A673 (cell line): Measurements from ENCODE around the gene BTLA. TPM values are rescaled to one million over a fixed set of nuclear protein-coding genes. Genes with fewer than 3 reads are reported as not detected.

Source experiments
- BruUV-seq: library from RNA; stranded (reverse); fragments of 400-500 nt; replicated peaks from 2 replicates; lab custom pipeline; 2021; lab: Mats Ljungman, UMichigan
- CTCF ChIA-PET: fragments of 300-600 bp; sonication (Branson Sonifier 250); formaldehyde crosslinking; loops from one replicate; lab custom pipeline; 2022; ENCODE audit warnings: antibody characterized with exemption; lab: Charles Lee
- POLR2A ChIA-PET: fragments of 300-600 bp; sonication (Branson Sonifier 250); formaldehyde crosslinking; loops from one replicate; lab custom pipeline; 2022; ENCODE audit warnings: antibody characterized with exemption; ENCODE audit not compliant: low non-redundant PET; lab: Charles Lee
- DNase-seq: peaks from one replicate; pipeline ENCODE4 v3.0.0-alpha.2; 2015; ENCODE audit warnings: low spot score
- H3K27ac ChIP-seq: fragments of 200-600 bp; sonication (generic); 2 replicates; pipeline ENCODE4 v1.5.1; 2016; ENCODE audit warnings: mixed run types, low read depth, mild to moderate bottlenecking, mixed read lengths, antibody characterized with exemption, low read length; ENCODE audit not compliant: poor library complexity, severe bottlenecking
- H3K27me3 ChIP-seq: fragments of 200-600 bp; sonication (generic); replicated peaks from 2 replicates; pipeline ENCODE4 v1.6.1; 2017; ENCODE audit warnings: mixed run types, low read depth, mild to moderate bottlenecking, mixed read lengths, antibody characterized with exemption, low read length; ENCODE audit not compliant: insufficient read depth, poor library complexity
- H3K36me3 ChIP-seq: fragments of 200-600 bp; sonication (generic); 2 replicates; pipeline ENCODE4 v1.6.1; 2016; ENCODE audit warnings: mixed run types, mild to moderate bottlenecking, mixed read lengths, antibody characterized with exemption, low read length; ENCODE audit not compliant: insufficient read depth, poor library complexity, severe bottlenecking
- H3K4me1 ChIP-seq: fragments of 200-600 bp; sonication (generic); 2 replicates; pipeline ENCODE4 v1.6.1; 2017; ENCODE audit warnings: mixed run types, mild to moderate bottlenecking, mixed read lengths, antibody characterized with exemption, low read length; ENCODE audit not compliant: insufficient read depth, poor library complexity, severe bottlenecking
- H3K4me3 ChIP-seq: fragments of 200-600 bp; sonication (generic); 2 replicates; pipeline ENCODE4 v1.5.1; 2016; ENCODE audit warnings: low read depth, mixed run types, mild to moderate bottlenecking, mixed read lengths, low read length; ENCODE audit not compliant: poor library complexity, severe bottlenecking
- H3K9me3 ChIP-seq: fragments of 200-600 bp; sonication (generic); 2 replicates; pipeline ENCODE4 v1.6.1; 2016; ENCODE audit warnings: mixed run types, low read depth, mild to moderate bottlenecking, mixed read lengths, antibody characterized with exemption, low read length; ENCODE audit not compliant: poor library complexity, severe bottlenecking
- CTCF ChIP-seq: fragments of 300-800, 200-600 bp; sonication (generic); conservative IDR thresholded peaks from 2 replicates; pipeline ENCODE4 v1.5.1; 2017; ENCODE audit warnings: low read depth, mild to moderate bottlenecking, antibody characterized with exemption, low read length, moderate library complexity, mixed read lengths
- EZH2 ChIP-seq: fragments of 200-600 bp; sonication (generic); IDR thresholded peaks from 2 replicates; pipeline ENCODE4 v1.6.1; 2017; ENCODE audit warnings: borderline replicate concordance, low read depth, mild to moderate bottlenecking, mixed read lengths, antibody characterized with exemption, low read length; ENCODE audit not compliant: poor library complexity, severe bottlenecking
- intact Hi-C: fragments of 100-400 bp; cut with micrococcal nuclease; formaldehyde crosslinking; loops from one replicate; pipeline ENCODE4 v1.10.0; 2022; ENCODE audit not compliant: unreplicated experiment
- total RNA-seq: library from RNA; stranded (reverse); gene quantifications from 2 replicates; pipeline ENCODE4 v1.2.3, GENCODE V29; 2021

The BTLA gene
- total RNA-seq, 1 experiment from 2014 or later, result not detected

- CTCF ChIA-PET, result no interaction called here
Observed at GRCh38 chr3:112474796-112475195, 24.5 kb downstream of the BTLA start.

GRCh38 chr3:112472691-112473090 lies 26.6 kb downstream of the BTLA start:
- H3K9me3 ChIP-seq, result no peaks in the 10 kb centered on the region
- H3K4me1 ChIP-seq, result no peaks in the 10 kb centered on the region
- no peaks in the 10 kb centered on the region for H3K27me3 ChIP-seq
- no TSS peak for BruUV-seq
- no peak overlapping the region for H3K4me3 ChIP-seq
- CTCF ChIA-PET, result no interaction called here
- TF ChIP-seq EZH2 (no peak), CTCF (no peak)
- intact Hi-C loops, result no loop called here
- POLR2A ChIA-PET, result no interaction called here
- no peaks in the 10 kb centered on the region for H3K36me3 ChIP-seq
- DNase-seq, result no peak
- H3K27ac ChIP-seq, result no peak overlapping the region

More at GRCh38 chr3:112474796-112475195, 24.5 kb downstream of the BTLA start:
- no peaks in the 10 kb centered on the region for H3K9me3 ChIP-seq
- no peak overlapping the region for H3K27ac ChIP-seq
- H3K4me1 ChIP-seq, result no peaks in the 10 kb centered on the region
- H3K36me3 ChIP-seq, result no peaks in the 10 kb centered on the region
- POLR2A ChIA-PET, result no interaction called here
- no peak for DNase-seq
- intact Hi-C loops, result no loop called here
- no peak for TF ChIP-seq CTCF
- TF ChIP-seq EZH2, result no peak
- no peaks in the 10 kb centered on the region for H3K27me3 ChIP-seq
- H3K4me3 ChIP-seq, result no peak overlapping the region
- no TSS peak for BruUV-seq

- Histone ChIP-seq H3K4me1 (no peaks in the 10 kb centered on the region), H3K27me3 (no peaks in the 10 kb centered on the region), H3K9me3 (no peaks in the 10 kb centered on the region), H3K4me3 (no peak overlapping the region), H3K27ac (no peak overlapping the region), H3K36me3 (no peaks in the 10 kb centered on the region)
- DNase-seq, result no peak
- ChIA-PET POLR2A (no interaction called here), CTCF (no interaction called here)
- no peak for TF ChIP-seq EZH2
- no peak for TF ChIP-seq CTCF
- BruUV-seq, result no TSS peak
- intact Hi-C loops, result no loop called here
Observed at GRCh38 chr3:112471596-112472325, 27.5 kb downstream of the BTLA start.
